Stimulated activated CD8-positive, alpha-beta memory T cell treated with anti-CD3 and anti-CD28 coated beads, Interleukin-4, amount 100 ng/mL, for 4 hours (primary cell): ENCODE results near the gene NPIPB9.

Experiments used
- DNase-seq, 2 donors: peaks; one replicate each; pipeline ENCODE4 v3.0.0-alpha.2; 2020; ENCODE audit warnings: low read depth in 2 of 2, low spot score in 1 of 2

Gene NPIPB9

DNA sequence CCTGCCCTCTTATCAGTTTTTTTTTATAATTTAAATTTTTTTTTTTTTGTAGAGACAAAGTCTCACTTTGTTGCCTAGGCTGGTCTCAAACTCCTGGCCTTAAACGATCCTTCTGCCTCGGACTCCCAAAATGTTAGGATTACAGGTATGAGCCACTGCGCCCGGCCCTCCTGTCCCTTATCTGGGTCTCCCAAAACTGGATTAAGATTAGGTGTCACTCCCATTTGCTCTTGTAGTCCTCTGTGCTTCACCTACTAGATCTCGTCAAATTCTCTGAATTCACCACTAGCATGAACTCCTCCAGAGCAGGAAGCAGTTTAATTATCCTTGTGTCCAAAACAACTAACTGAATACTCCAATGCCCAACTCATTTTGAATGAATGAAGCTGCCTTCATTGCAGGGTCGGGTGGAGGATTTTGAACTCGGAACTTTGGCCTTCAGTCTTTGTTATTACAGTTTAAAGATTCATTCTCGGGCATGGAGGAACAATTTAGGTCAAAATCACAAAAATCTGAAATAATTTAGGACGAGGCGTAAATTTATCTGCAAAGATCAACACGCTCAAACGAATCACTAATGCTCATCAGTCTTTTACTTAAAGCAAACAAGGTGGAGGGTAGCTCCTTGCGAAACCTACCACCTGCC, 70.4 kb downstream of the NPIPB9 start:
- no peak for DNase-seq
